Activated T-cell treated with anti-CD3 and anti-CD28 coated beads, Interleukin-2, amount 50 U/mL, for 4 hours (primary cell): Measurements from ENCODE around the gene KRTAP4-5. TPM values are rescaled to one million over a fixed set of nuclear protein-coding genes. Genes with fewer than 3 reads are reported as not detected.
"Not testable (repeated sequence)": the region's sequence is repeated elsewhere in the genome, so short reads cannot be mapped to it uniquely, and the experiment has no call there.

ENCODE experiments used
- ATAC-seq, 2 donors: fragments of 200-7000 bp; cut with Tn5 transposase; one replicate each; pipeline ENCODE4 v1.10.0; 2021
- DNase-seq: peaks from one replicate; pipeline ENCODE4 v3.0.0-alpha.2; 2020
- H3K27me3 Mint-ChIP-seq: one replicate; pipeline ENCODE4 v1.8.0; 2021; ENCODE audit warnings: low read depth, mixed read lengths
- H3K36me3 Mint-ChIP-seq: one replicate; pipeline ENCODE4 v1.8.0; 2022; ENCODE audit warnings: mixed read lengths; ENCODE audit not compliant: insufficient read depth
- H3K4me1 Mint-ChIP-seq: one replicate; pipeline ENCODE4 v1.8.0; 2021; ENCODE audit warnings: low read depth, mixed read lengths
- H3K4me3 Mint-ChIP-seq: one replicate; pipeline ENCODE4 v1.8.0; 2021; ENCODE audit warnings: mild to moderate bottlenecking, moderate library complexity, mixed read lengths
- H3K9me3 Mint-ChIP-seq: one replicate; pipeline ENCODE4 v1.8.0; 2021; ENCODE audit warnings: mixed read lengths
- total RNA-seq, 3 donors: library from RNA; stranded (reverse); gene quantifications; one replicate each; pipeline ENCODE4 v1.2.1, GENCODE V29; 2021

Gene KRTAP4-5
- total RNA-seq, 3 donors from 2014 or later, result not detected

DNA sequence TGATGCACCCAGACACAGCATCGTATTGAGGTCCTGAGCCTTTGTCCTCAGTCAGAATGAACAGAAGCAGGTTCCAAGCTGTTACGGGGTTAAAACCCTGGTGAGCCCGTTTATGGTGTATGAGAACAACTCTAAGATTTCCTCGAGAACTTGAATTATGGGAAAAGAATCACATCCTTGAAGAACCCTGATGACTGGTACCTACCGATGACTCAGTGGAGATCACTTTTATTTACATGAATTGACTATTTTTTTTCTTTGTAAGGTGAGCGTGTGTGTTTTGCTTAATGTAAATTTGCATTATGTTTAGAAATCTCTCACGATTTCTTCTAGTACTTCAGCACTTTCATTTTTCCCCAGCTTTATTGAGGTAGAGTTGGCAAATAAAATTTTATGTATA lies 14.2 kb upstream of the KRTAP4-5 start:
- H3K4me1 Mint-ChIP-seq, result no peaks in the 10 kb centered on the region
- no peaks in the 10 kb centered on the region for H3K9me3 Mint-ChIP-seq

DNA sequence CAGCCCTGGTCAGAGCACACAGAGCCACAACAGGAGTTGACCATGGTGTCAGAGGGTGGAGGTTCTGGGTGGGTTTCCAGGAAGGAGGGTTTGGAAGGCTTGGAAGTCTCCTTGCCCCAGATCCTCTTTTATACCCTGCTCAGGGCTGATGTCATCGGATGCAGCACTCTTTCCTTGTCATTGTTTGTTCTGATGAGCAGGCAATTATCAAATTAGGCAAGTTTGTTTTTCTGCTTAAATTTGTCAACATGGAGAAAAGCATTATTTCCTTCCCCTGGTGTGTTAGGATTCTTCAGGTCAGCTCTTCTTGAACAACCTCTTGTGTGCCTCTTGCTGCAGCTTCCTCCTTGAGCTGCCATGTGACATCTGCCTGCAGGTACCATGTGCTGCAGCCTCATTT lies 11.0 kb upstream of the KRTAP4-5 start, which contains the start of gene KRTAP4-4:
KRTAP4-4 (minus strand) TSS at position 101 of the 400 bp plus-strand sequence; CDS start at position 44, 57 bp downstream.
- Mint-ChIP-seq H3K4me1 (no peaks in the 10 kb centered on the region), H3K36me3 (no peaks in the 10 kb centered on the region), H3K27me3 (peaks cover 17% of the 10 kb centered on the region), H3K9me3 (no peaks in the 10 kb centered on the region), H3K4me3 (no peak within 1 kb of the TSS)
- DNase-seq (no peak), ATAC-seq (no peak)

More for the DNA sequence above, 14.2 kb upstream of the KRTAP4-5 start:
- no peak for ATAC-seq
- Mint-ChIP-seq H3K27me3 (no peaks in the 10 kb centered on the region), H3K36me3 (no peaks in the 10 kb centered on the region), H3K4me3 (no peak overlapping the region)
- DNase-seq, result no peak

DNA sequence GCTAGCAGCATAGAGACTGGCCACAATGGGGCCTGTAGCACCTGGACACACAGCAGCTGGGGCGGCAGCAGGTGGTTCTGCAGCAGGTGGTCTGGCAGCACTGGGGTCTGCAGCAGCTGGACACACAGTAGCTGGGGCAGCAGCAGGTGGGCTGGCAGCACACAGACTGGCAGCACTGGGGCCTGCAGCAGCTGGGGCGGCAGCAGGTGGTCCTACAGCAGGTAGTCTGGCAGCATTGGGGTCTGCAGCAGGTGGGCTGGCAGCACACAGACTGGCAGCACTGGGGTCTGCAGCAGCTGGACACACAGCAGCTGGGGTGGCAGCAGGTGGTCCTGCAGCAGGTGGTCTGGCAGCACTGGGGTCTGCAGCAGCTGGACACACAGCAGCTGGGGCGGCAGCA lies 10.6 kb upstream of the KRTAP4-5 start:
- not testable (repeated sequence) for H3K4me3 Mint-ChIP-seq, ATAC-seq, H3K4me1 Mint-ChIP-seq, DNase-seq, H3K9me3 Mint-ChIP-seq, H3K36me3 Mint-ChIP-seq
- peaks cover 18% of the 10 kb centered on the region for H3K27me3 Mint-ChIP-seq

DNA sequence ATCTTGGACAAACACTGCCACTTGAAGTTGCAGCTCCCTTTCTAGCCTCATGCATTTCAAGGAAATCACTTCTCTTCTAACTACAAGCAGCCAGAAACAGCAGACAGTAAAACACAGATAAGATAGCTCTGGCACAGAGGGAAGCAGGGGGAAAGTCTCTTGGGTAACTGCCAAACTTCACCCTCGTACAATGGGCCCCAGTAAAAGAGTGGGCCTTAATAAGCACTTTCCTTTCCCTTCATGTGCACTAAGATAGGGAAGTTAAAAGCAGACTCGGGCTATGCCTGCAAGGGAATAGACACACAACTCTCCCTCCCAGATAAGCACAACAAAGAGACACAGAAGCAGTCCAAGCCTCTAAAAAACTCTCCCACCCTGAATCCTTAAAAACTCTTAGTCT lies 4.2 kb upstream of the KRTAP4-5 start:
- no peak overlapping the region for H3K4me3 Mint-ChIP-seq
- H3K36me3 Mint-ChIP-seq, result no peaks in the 10 kb centered on the region
- DNase-seq, result no peak
- H3K27me3 Mint-ChIP-seq, result peaks cover 24% of the 10 kb centered on the region
- no peak for ATAC-seq
- H3K9me3 Mint-ChIP-seq, result no peaks in the 10 kb centered on the region
- H3K4me1 Mint-ChIP-seq, result no peaks in the 10 kb centered on the region

GRCh38 chr17:41151525-41151924 lies 1.9 kb upstream of the KRTAP4-5 start:
- Mint-ChIP-seq H3K27me3 (peaks cover 14% of the 10 kb centered on the region), H3K4me3 (no peak overlapping the region), H3K4me1 (no peaks in the 10 kb centered on the region), H3K36me3 (no peaks in the 10 kb centered on the region), H3K9me3 (no peaks in the 10 kb centered on the region)
- ATAC-seq, result no peak
- DNase-seq, result no peak

DNA sequence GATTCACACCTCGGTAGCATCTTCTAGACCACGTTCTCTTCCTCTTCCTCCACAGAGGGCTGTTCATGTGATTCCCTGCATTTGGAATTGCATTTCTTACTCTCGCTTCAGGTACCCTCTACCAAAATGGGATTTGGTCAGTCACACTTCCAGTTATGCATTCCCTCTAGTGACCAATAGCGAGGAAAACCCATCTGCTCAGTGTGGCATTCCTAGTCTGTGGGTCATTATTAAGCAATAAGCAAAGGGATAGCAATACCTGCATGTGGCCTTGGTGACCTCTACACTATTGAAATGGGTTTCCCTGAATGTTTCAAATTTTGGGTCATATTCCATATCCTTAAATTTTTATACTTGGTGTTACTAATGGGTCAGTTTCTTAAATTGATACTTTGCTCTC lies 401 bp upstream of the KRTAP4-5 start:
- no peaks in the 10 kb centered on the region for H3K36me3 Mint-ChIP-seq
- H3K27me3 Mint-ChIP-seq, result peaks cover 6% of the 10 kb centered on the region
- H3K9me3 Mint-ChIP-seq, result no peaks in the 10 kb centered on the region
- no peaks in the 10 kb centered on the region for H3K4me1 Mint-ChIP-seq
- ATAC-seq (no peak), DNase-seq (no peak)
- H3K4me3 Mint-ChIP-seq, result no peak overlapping the region

- not testable (repeated sequence) for DNase-seq, H3K4me3 Mint-ChIP-seq, H3K27me3 Mint-ChIP-seq, H3K9me3 Mint-ChIP-seq, H3K4me1 Mint-ChIP-seq, H3K36me3 Mint-ChIP-seq, ATAC-seq
These were observed 514 bp downstream of the KRTAP4-5 start for GRCh38 chr17:41148971-41149651.

DNA sequence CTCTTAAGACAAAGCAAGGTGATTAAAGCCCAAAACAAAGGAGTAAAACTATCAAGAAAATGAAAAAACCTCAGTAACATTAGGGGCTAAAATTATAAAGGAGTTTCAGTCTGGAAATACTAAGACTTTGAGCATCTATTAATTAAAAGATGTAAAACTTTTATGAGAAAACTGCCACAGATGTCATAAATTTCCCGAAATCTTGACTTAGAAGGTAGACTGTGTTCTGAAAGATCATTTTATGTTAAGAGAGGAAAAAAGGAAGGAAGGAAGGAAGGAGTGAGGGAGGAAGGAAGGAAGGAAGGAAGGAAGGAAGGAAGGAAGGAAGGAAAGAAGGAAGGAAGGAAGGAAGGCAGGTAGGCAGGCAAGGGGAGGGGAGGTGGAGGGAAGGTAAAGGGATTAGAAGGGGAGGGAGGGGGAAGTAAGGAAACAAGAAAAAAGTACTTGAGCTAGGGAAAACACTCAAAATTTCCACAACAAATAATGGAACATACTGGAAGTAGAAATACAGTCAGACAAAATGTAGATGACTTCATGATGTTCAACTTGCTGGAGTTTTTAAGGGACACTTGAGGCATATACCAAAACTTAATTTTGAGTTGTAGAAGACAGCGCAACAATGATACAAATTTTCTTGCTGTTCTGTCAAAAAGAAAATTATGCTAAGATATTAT lies 2.0 kb downstream of the KRTAP4-5 start:
- Mint-ChIP-seq H3K4me3 (no peak overlapping the region), H3K27me3 (no peaks in the 10 kb centered on the region), H3K36me3 (peaks cover 3% of the 10 kb centered on the region), H3K9me3 (peaks cover 13% of the 10 kb centered on the region), H3K4me1 (no peaks in the 10 kb centered on the region)
- DNase-seq (no peak), ATAC-seq (no peak)

- Mint-ChIP-seq H3K4me1 (no peaks in the 10 kb centered on the region), H3K27me3 (no peaks in the 10 kb centered on the region), H3K9me3 (peaks cover 22% of the 10 kb centered on the region), H3K36me3 (peaks cover 7% of the 10 kb centered on the region), H3K4me3 (no peak overlapping the region)
- no peak for DNase-seq
- ATAC-seq, result no peak
These were observed 4.4 kb downstream of the KRTAP4-5 start for GRCh38 chr17:41145261-41145660.

DNA sequence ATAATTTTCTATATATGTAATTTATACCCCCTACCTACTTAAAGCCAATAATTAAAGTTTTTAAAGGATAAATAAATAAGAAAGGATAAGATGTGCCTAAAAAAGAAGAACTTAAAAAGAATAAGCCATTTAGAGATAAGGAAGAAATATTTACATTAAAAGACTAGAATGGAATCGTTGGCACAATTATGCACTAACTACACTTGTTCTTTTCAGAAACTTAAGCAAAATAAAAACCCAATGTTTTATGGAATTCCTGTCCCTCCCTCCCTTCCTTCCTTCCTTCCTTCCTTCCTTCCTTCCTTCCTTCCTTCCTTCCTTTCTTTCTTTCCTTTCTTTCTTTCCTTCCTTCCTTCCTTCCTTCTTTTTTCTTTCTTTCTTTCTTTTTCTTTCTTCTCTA lies 4.8 kb downstream of the KRTAP4-5 start:
- Mint-ChIP-seq H3K4me1 (no peaks in the 10 kb centered on the region), H3K9me3 (peaks cover 22% of the 10 kb centered on the region), H3K4me3 (no peak overlapping the region), H3K36me3 (peaks cover 7% of the 10 kb centered on the region), H3K27me3 (peaks cover under 1% of the 10 kb centered on the region)
- DNase-seq, result no peak
- no peak for ATAC-seq

DNA sequence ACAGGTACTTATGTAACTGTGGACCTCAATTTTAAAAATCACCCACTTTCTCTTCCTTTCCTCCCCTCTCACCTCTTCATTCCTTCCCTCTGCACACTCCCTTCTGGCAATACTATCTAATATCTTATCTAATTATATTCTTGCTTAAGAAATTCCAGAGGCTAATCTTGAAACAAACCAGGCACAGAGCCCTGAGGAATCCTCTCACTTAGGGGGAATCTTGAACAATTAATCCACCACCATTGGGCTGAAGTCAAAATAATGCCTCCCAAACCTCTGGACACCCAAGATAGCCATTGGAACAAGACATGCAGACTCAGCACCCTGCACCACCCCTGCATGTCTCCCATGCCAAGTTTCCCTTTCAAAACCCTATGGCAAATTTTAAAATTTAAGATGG lies 8.3 kb downstream of the KRTAP4-5 start:
- no peak overlapping the region for H3K4me3 Mint-ChIP-seq
- H3K4me1 Mint-ChIP-seq, result no peaks in the 10 kb centered on the region
- DNase-seq (no peak), ATAC-seq (no peak)
- H3K27me3 Mint-ChIP-seq, result peaks cover 3% of the 10 kb centered on the region
- H3K9me3 Mint-ChIP-seq, result peaks cover 30% of the 10 kb centered on the region
- peaks cover 8% of the 10 kb centered on the region for H3K36me3 Mint-ChIP-seq

DNA sequence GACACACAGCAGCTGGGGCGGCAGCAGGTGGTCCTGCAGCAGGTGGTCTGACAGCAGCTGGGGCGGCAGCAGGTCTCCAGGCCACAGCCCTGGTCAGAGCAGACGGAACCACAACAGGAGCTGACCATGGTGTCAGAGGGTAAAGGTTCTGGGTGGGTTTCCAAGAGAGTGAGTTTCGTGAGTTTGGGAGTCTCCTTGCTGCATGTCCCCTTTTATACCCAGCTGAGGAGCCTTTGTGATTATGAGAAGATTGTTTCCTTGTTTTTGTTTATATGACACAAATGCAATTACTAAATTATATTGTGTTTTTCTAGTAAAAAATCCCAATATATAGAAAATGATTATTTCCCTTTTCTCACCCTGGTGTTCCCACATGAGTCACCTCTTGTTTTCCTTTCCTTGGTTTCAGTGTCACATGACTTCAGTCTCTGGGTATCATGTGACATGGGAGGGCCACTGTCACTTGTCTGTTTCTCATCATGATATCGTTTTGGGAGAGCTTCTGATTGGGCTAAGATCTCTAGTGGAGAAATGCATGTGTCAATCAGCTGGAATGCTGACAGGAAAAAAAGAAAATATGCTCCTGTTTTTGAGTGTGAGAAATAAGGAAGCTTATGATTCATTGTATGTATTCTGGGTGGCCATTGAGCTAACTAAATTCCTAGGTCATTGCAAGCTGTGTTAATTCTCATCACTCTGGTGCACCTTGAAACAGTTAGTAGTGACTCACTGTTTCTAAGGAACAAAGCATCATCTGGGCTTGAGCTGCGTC lies 9.1 kb downstream of the KRTAP4-5 start, which contains the start of gene KRTAP4-6:
KRTAP4-6 (minus strand) TSS at position 185 of the 772 bp plus-strand sequence; CDS start at position 128, 57 bp downstream.
- peaks cover 30% of the 10 kb centered on the region for H3K9me3 Mint-ChIP-seq
- no peak for DNase-seq
- ATAC-seq, result no peak
- no peak within 1 kb of the TSS for H3K4me3 Mint-ChIP-seq
- no peaks in the 10 kb centered on the region for H3K4me1 Mint-ChIP-seq
- H3K27me3 Mint-ChIP-seq, result peaks cover 3% of the 10 kb centered on the region
- peaks cover 8% of the 10 kb centered on the region for H3K36me3 Mint-ChIP-seq

GRCh38 chr17:41139865-41140264 lies 9.8 kb downstream of the KRTAP4-5 start:
- H3K27me3 Mint-ChIP-seq, DNase-seq, ATAC-seq, H3K36me3 Mint-ChIP-seq, H3K4me3 Mint-ChIP-seq, H3K4me1 Mint-ChIP-seq: not testable (repeated sequence)
- H3K9me3 Mint-ChIP-seq, result peaks cover 30% of the 10 kb centered on the region

DNA sequence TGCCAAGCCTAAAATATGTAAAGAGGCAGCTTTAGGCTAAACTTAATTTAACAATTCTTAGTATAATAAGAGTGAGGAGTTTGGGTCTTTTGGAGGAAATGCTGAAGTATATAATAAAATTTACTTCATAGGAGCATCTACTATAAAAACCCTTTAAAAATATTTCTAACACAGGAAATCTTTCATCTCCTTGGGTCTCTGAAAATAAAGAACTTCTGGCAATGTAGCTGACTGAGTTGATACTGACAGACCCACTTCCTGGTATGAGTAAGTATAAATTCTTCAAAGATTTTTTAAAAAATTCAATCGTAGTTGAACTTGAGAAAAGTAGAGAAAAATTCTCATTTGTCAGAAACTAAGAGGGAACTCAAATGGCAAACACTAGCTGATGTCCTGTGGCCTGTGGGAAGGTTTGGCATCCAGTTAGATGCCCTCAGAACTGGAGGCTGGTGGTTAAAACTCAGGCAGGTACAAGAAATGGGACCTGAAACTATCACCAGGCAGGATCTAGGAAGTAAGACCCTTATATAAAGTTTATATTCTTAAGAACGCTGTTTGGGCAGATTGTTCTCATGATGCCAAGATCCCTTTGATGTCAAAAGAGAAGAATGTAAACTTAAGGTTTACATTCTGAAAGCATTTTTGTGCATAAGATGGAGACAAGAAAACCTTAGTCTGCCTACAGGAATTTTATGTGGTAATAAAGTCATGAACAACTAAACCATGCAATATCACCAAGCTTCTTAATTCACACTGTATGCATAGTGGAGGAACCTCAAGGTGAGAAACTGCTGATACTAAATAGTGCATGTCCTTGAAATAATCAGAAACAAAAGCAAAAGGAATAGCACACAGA lies 15.5 kb downstream of the KRTAP4-5 start:
- peaks cover 11% of the 10 kb centered on the region for H3K9me3 Mint-ChIP-seq
- ATAC-seq, result no peak
- H3K36me3 Mint-ChIP-seq, result peaks cover 1% of the 10 kb centered on the region
- no peak for DNase-seq
- no peak overlapping the region for H3K4me3 Mint-ChIP-seq
- H3K4me1 Mint-ChIP-seq, result peaks cover 28% of the 10 kb centered on the region
- no peaks in the 10 kb centered on the region for H3K27me3 Mint-ChIP-seq
